Choroid plexus epithelial cell (primary cell): ENCODE results near the gene RIMS1.
A peak's percentile ranks its signal among the peaks of the same experiment; 100 is the strongest.

Experiments used
- DNase-seq: peaks from one replicate; pipeline ENCODE4 v3.0.0-alpha.2; 2010; ENCODE audit warnings: low read depth
- H3K4me3 ChIP-seq: 2 replicates; pipeline ENCODE4 v1.5.1; 2011; ENCODE audit warnings: low read depth, mild to moderate bottlenecking, control low read depth, low read length, moderate library complexity
- CTCF ChIP-seq: conservative IDR thresholded peaks from 2 replicates; pipeline ENCODE4 v1.5.1; 2011; ENCODE audit warnings: low read depth, mild to moderate bottlenecking, control low read depth, inconsistent platforms, low read length, moderate library complexity

RIMS1 gene

GRCh38 chr6:72288592-72288991 is 402.2 kb downstream of the RIMS1 start:
- no peak overlapping the region for H3K4me3 ChIP-seq
- DNase-seq: peak; percentile 34
- no peak for TF ChIP-seq CTCF

- no peak for DNase-seq
- H3K4me3 ChIP-seq: no peak overlapping the region
- TF ChIP-seq CTCF: no peak
Measured at GRCh38 chr6:72290620-72291019, 404.3 kb downstream of the RIMS1 start.

- no peak overlapping the region for H3K4me3 ChIP-seq
- no peak for TF ChIP-seq CTCF
- no peak for DNase-seq
Measured at GRCh38 chr6:72296375-72296774, 410.0 kb downstream of the RIMS1 start.

- DNase-seq: no peak
- H3K4me3 ChIP-seq: no peak overlapping the region
- no peak for TF ChIP-seq CTCF
Measured at GRCh38 chr6:72305971-72306370, 419.6 kb downstream of the RIMS1 start.

GRCh38 chr6:72316675-72317380 is 430.5 kb downstream of the RIMS1 start:
- no peak for TF ChIP-seq CTCF
- no peak overlapping the region for H3K4me3 ChIP-seq
- DNase-seq: no peak

GRCh38 chr6:72321788-72322187 is 435.4 kb downstream of the RIMS1 start:
- DNase-seq: peak; percentile 45
- TF ChIP-seq CTCF: no peak
- H3K4me3 ChIP-seq: no peak overlapping the region

DNA sequence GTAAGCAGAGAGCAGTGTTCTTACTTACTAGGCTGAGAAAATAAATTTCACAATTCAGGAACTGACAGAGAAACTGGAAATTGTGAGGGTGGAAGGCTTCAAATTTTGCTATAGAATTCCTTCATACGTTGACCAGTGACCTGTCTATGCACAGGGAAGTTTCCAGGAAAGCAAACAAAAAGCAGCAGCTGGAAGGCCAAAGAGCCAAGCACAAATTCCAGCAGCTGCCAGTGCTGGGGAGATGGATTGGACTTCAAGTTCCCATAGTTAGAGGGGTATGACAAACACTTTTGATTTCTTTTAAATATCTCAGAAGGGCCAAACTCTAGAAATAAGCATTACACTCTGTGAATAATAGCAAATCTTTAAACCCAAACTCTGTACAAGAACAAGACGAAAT is 436.4 kb downstream of the RIMS1 start:
- DNase-seq: peak; percentile 4
- no peak for TF ChIP-seq CTCF
- no peak overlapping the region for H3K4me3 ChIP-seq
